ENCODE measurements around the gene DCAF15.
"Not testable (repeated sequence)": the region's sequence is repeated elsewhere in the genome, so short reads cannot be mapped to it uniquely, and the experiment has no call there.

DCAF15 gene

GRCh38 chr19:13959962-13960862, 7.9 kb downstream of the DCAF15 start:
- DNase-seq (ENCODE audit: low read depth), result no peak

- no peak for DNase-seq (ENCODE audit: low read depth)
Observed at GRCh38 chr19:13960863-13961784, 8.8 kb downstream of the DCAF15 start.

- DNase-seq (ENCODE audit: low read depth), result no peak
Observed at GRCh38 chr19:13961826-13962698, 9.8 kb downstream of the DCAF15 start.

GRCh38 chr19:13962699-13963602, 10.6 kb downstream of the DCAF15 start:
- DNase-seq (ENCODE audit: low read depth), result no peak

GRCh38 chr19:13963603-13964105, 11.3 kb downstream of the DCAF15 start:
- no peak for DNase-seq (ENCODE audit: low read depth)

- DNase-seq (ENCODE audit: low read depth), result no peak
Observed at GRCh38 chr19:13964776-13965175, 12.5 kb downstream of the DCAF15 start.

- no peak for DNase-seq (ENCODE audit: low read depth)
Observed at GRCh38 chr19:13965377-13965896, 13.1 kb downstream of the DCAF15 start.

GRCh38 chr19:13965926-13966683, 13.8 kb downstream of the DCAF15 start:
- DNase-seq (ENCODE audit: low read depth), result no peak

- no peak for DNase-seq (ENCODE audit: low read depth)
Observed at GRCh38 chr19:13966684-13967128, 14.4 kb downstream of the DCAF15 start.

- not testable (repeated sequence) for DNase-seq (ENCODE audit: low read depth)
Observed at GRCh38 chr19:13967206-13967605, 14.9 kb downstream of the DCAF15 start.

- DNase-seq (ENCODE audit: low read depth), result no peak
Observed at GRCh38 chr19:13968383-13968935, 16.1 kb downstream of the DCAF15 start.

GRCh38 chr19:13968999-13969398, 16.7 kb downstream of the DCAF15 start:
- DNase-seq (ENCODE audit: low read depth), result no peak

- DNase-seq (ENCODE audit: low read depth), result no peak
Observed at GRCh38 chr19:13969897-13970296, 17.6 kb downstream of the DCAF15 start.

GRCh38 chr19:13971868-13972267, 19.6 kb downstream of the DCAF15 start:
- not testable (repeated sequence) for DNase-seq (ENCODE audit: low read depth)

- no peak for DNase-seq (ENCODE audit: low read depth)
Observed at GRCh38 chr19:13972368-13973155, 20.3 kb downstream of the DCAF15 start.

- not testable (repeated sequence) for DNase-seq (ENCODE audit: low read depth)
Observed at GRCh38 chr19:13973479-13973878, 21.2 kb downstream of the DCAF15 start.

GRCh38 chr19:13974073-13974472, 21.8 kb downstream of the DCAF15 start:
- no peak for DNase-seq (ENCODE audit: low read depth)

- DNase-seq (ENCODE audit: low read depth), result no peak
Observed at GRCh38 chr19:13975870-13976269, 23.6 kb downstream of the DCAF15 start.

Measured in stimulated activated CD8-positive, alpha-beta memory T cell treated with anti-CD3 and anti-CD28 coated beads, Interleukin-7, amount 100 ng/mL, for 24 hours (primary cell).